GM23338 (cell line): ENCODE measurements around the gene SLC26A1. TPM values are rescaled to one million over a fixed set of nuclear protein-coding genes. Genes with fewer than 3 reads are reported as not detected.

ENCODE experiments used
- polyA plus RNA-seq: library from polyadenylated mRNA; unstranded; fragments of >200 nt; fragmentation: Nextera tagmentation; extraction: Ambion mirVana; gene quantifications from 2 replicates; pipeline ENCODE4 v1.2.1, GENCODE V29; 2016
- total RNA-seq: library from RNA; depleted of rRNA; stranded (reverse); fragments of >200 nt; shearing (Covaris generic); gene quantifications from 2 replicates; pipeline ENCODE4 v1.2.3, GENCODE V29; 2014; rRNA removed

Gene SLC26A1
- total and polyA plus RNA-seq, 2 experiments from 2014 or later = 0.10 to 0.27 TPM

Other genes with a start within 250 kb of the SLC26A1 start
- gene CPLX1, start 167.3 kb downstream of the SLC26A1 start, total RNA-seq = 0.58 and 0.97 TPM in 2 replicates
- 0.86 and 1.1 TPM in 2 replicates for gene CPLX1, start 167.3 kb downstream of the SLC26A1 start, polyA plus RNA-seq
- gene GAK, start 61.1 kb downstream of the SLC26A1 start, total RNA-seq = 88.6 and 124 TPM in 2 replicates
- 47.9 and 48.5 TPM in 2 replicates for gene GAK, start 61.1 kb downstream of the SLC26A1 start, polyA plus RNA-seq
- gene TMEM175, start 60.9 kb downstream of the SLC26A1 start, total RNA-seq = 4.2 and 11.4 TPM in 2 replicates
- 6.5 and 8.0 TPM in 2 replicates for gene TMEM175, start 60.9 kb downstream of the SLC26A1 start, polyA plus RNA-seq
- 18.6 and 22.4 TPM in 2 replicates for gene DGKQ, start 19.8 kb downstream of the SLC26A1 start, total RNA-seq
- 3.4 and 4.0 TPM in 2 replicates for gene DGKQ, start 19.8 kb downstream of the SLC26A1 start, polyA plus RNA-seq
- 0.62 and 6.1 TPM in 2 replicates for gene IDUA, start 6.4 kb downstream of the SLC26A1 start, total RNA-seq
- gene IDUA, start 6.4 kb downstream of the SLC26A1 start, polyA plus RNA-seq = 0.80 and 1.3 TPM in 2 replicates
- 28.6 and 35.8 TPM in 2 replicates for gene FGFRL1, start 18.2 kb upstream of the SLC26A1 start, total RNA-seq
- gene FGFRL1, start 18.2 kb upstream of the SLC26A1 start, polyA plus RNA-seq = 7.0 and 7.3 TPM in 2 replicates
- gene RNF212, start 120.2 kb upstream of the SLC26A1 start, total RNA-seq = 11.8 and 20.6 TPM in 2 replicates
- gene RNF212, start 120.2 kb upstream of the SLC26A1 start, polyA plus RNA-seq = 17.0 and 19.7 TPM in 2 replicates
- gene SPON2, start 179.2 kb upstream of the SLC26A1 start, total RNA-seq = 2.1 and 2.2 TPM in 2 replicates
- gene SPON2, start 179.2 kb upstream of the SLC26A1 start, polyA plus RNA-seq = 1.2 and 2.4 TPM in 2 replicates